Activated CD8-positive, alpha-beta T cell treated with anti-CD3 and anti-CD28 coated beads, Interleukin-2, amount 10 ng/mL, durations not matched to agents 7 days and 5 days (primary cell): ENCODE data around the gene SPG7. TPM values are rescaled to one million over a fixed set of nuclear protein-coding genes. Genes with fewer than 3 reads are reported as not detected.

ENCODE experiments used
- ATAC-seq: fragments of 150-1000 bp; cut with Tn5 transposase; one replicate; pipeline ENCODE4 v1.10.0; 2021; ENCODE audit warnings: moderate library complexity
- CTCF ChIA-PET: fragments of 350-600 bp; sonication (Branson Sonifier 250); formaldehyde crosslinking; loops from one replicate; lab custom pipeline; 2021; ENCODE audit warnings: antibody characterized with exemption; lab: Charles Lee
- POLR2A ChIA-PET: fragments of 350-600 bp; sonication (Branson Sonifier 250); formaldehyde crosslinking; loops from one replicate; lab custom pipeline; 2021; ENCODE audit warnings: antibody characterized with exemption; lab: Charles Lee
- DNase-seq: peaks from one replicate; pipeline ENCODE4 v3.0.0-alpha.2; 2020
- H3K27ac Mint-ChIP-seq: one replicate; pipeline ENCODE4 v1.8.0; 2021; ENCODE audit warnings: mild to moderate bottlenecking, mixed read lengths
- H3K27me3 Mint-ChIP-seq: one replicate; pipeline ENCODE4 v1.8.0; 2021; ENCODE audit warnings: low read depth, mixed read lengths
- H3K36me3 Mint-ChIP-seq: one replicate; pipeline ENCODE4 v1.8.0; 2021; ENCODE audit warnings: low read depth, mixed read lengths
- H3K4me1 Mint-ChIP-seq: one replicate; pipeline ENCODE4 v1.8.0; 2021; ENCODE audit warnings: low read depth, mixed read lengths
- H3K4me3 Mint-ChIP-seq: one replicate; pipeline ENCODE4 v1.8.0; 2021; ENCODE audit warnings: mild to moderate bottlenecking, mixed read lengths
- H3K9me3 Mint-ChIP-seq: one replicate; pipeline ENCODE4 v1.8.0; 2022; ENCODE audit warnings: mixed read lengths; ENCODE audit not compliant: insufficient read depth
- total RNA-seq, 2 experiments: library from RNA; stranded (reverse); gene quantifications; one replicate each; pipeline ENCODE4 v1.2.3, GENCODE V29; 2021

The SPG7 gene
- total RNA-seq, 2 experiments from 2014 or later, result 94.7 to 98.4 TPM

GRCh38 chr16:89599451-89599858, 91.3 kb downstream of the SPG7 start:
- Mint-ChIP-seq H3K4me3 (no peak overlapping the region), H3K27me3 (peaks cover 7% of the 10 kb centered on the region)
- POLR2A ChIA-PET, result interaction anchor here (0.6 kb wide), 1 partner anchor 15 kb away, joined by 3 read pairs; no protein-coding TSS in a partner anchor

GRCh38 chr16:89599902-89600301, 91.7 kb downstream of the SPG7 start:
- Mint-ChIP-seq H3K27me3 (peaks cover 7% of the 10 kb centered on the region), H3K36me3 (no peaks in the 10 kb centered on the region), H3K4me1 (peaks cover 13% of the 10 kb centered on the region), H3K27ac (no peak overlapping the region), H3K9me3 (no peaks in the 10 kb centered on the region), H3K4me3 (no peak overlapping the region)
- ATAC-seq (no peak), DNase-seq (no peak)
- CTCF ChIA-PET, result interaction anchor here (0.7 to 1.4 kb wide), 2 partner anchors 15 to 69 kb away, joined by 3 to 5 read pairs; no protein-coding TSS in a partner anchor
- POLR2A ChIA-PET, result interaction anchor here (0.6 kb wide), 1 partner anchor 16 kb away, joined by 3 read pairs; no protein-coding TSS in a partner anchor

More at GRCh38 chr16:89599451-89599858, 91.3 kb downstream of the SPG7 start:
- Mint-ChIP-seq H3K4me1 (peaks cover 13% of the 10 kb centered on the region), H3K27ac (no peak overlapping the region), H3K9me3 (no peaks in the 10 kb centered on the region), H3K36me3 (no peaks in the 10 kb centered on the region)
- CTCF ChIA-PET, result no interaction called here
- DNase-seq (peak; percentile 55), ATAC-seq (peak; percentile 46)

- DNase-seq (no peak), ATAC-seq (no peak)
- Mint-ChIP-seq H3K27me3 (peaks cover 7% of the 10 kb centered on the region), H3K4me1 (peaks cover 13% of the 10 kb centered on the region), H3K27ac (no peak overlapping the region), H3K4me3 (no peak overlapping the region), H3K9me3 (no peaks in the 10 kb centered on the region), H3K36me3 (no peaks in the 10 kb centered on the region)
- POLR2A ChIA-PET, result no interaction called here
- CTCF ChIA-PET, result interaction anchor here (0.6 to 1.4 kb wide), 3 partner anchors 14 to 68 kb away, joined by 3 to 5 read pairs (median 3); no protein-coding TSS in a partner anchor
Measured at GRCh38 chr16:89600427-89600826, 92.2 kb downstream of the SPG7 start.

GRCh38 chr16:89600956-89601355, 92.8 kb downstream of the SPG7 start:
- no peaks in the 10 kb centered on the region for H3K36me3 Mint-ChIP-seq
- POLR2A ChIA-PET, result interaction anchor here (1.5 kb wide), 1 partner anchor 40 kb away, joined by 4 read pairs; the partner anchor contains the start of gene RPL13
- peaks cover 13% of the 10 kb centered on the region for H3K4me1 Mint-ChIP-seq
- DNase-seq, result no peak
- no peak for ATAC-seq
- H3K27me3 Mint-ChIP-seq, result peaks cover 7% of the 10 kb centered on the region
- CTCF ChIA-PET, result interaction anchor here (0.6 to 1.4 kb wide), 2 partner anchors 14 to 63 kb away, joined by 3 to 5 read pairs; no protein-coding TSS in a partner anchor
- no peaks in the 10 kb centered on the region for H3K9me3 Mint-ChIP-seq
- H3K27ac Mint-ChIP-seq, result no peak overlapping the region
- no peak overlapping the region for H3K4me3 Mint-ChIP-seq

GRCh38 chr16:89601906-89602272, 93.7 kb downstream of the SPG7 start:
- Mint-ChIP-seq H3K27me3 (peaks cover 7% of the 10 kb centered on the region), H3K9me3 (no peaks in the 10 kb centered on the region), H3K27ac (no peak overlapping the region), H3K4me1 (peaks cover 13% of the 10 kb centered on the region), H3K36me3 (no peaks in the 10 kb centered on the region), H3K4me3 (no peak overlapping the region)
- POLR2A ChIA-PET, result interaction anchor here (0.6 to 1.5 kb wide), 3 partner anchors 13 to 41 kb away, joined by 3 to 4 read pairs (median 3); partner anchors contain the start of genes CPNE7 and RPL13
- CTCF ChIA-PET, result no interaction called here
- ATAC-seq, result no peak
- DNase-seq, result no peak

- peak overlapping the region; percentile 25 for H3K27ac Mint-ChIP-seq
- POLR2A ChIA-PET, result interaction anchor here (0.6 to 1.5 kb wide), 3 partner anchors 13 to 41 kb away, joined by 3 to 4 read pairs (median 3); partner anchors contain the start of genes CPNE7 and RPL13
- DNase-seq (peak; percentile 58), ATAC-seq (peak; percentile 73)
- H3K9me3 Mint-ChIP-seq, result no peaks in the 10 kb centered on the region
- peaks cover 13% of the 10 kb centered on the region for H3K4me1 Mint-ChIP-seq
- CTCF ChIA-PET, result no interaction called here
- no peak overlapping the region for H3K4me3 Mint-ChIP-seq
- H3K27me3 Mint-ChIP-seq, result peaks cover 7% of the 10 kb centered on the region
- no peaks in the 10 kb centered on the region for H3K36me3 Mint-ChIP-seq
Measured at GRCh38 chr16:89602273-89602951, 94.2 kb downstream of the SPG7 start.

- DNase-seq (no peak), ATAC-seq (no peak)
- CTCF ChIA-PET, result no interaction called here
- Mint-ChIP-seq H3K27ac (peak overlapping the region; percentile 25), H3K36me3 (no peaks in the 10 kb centered on the region), H3K4me3 (no peak overlapping the region), H3K9me3 (no peaks in the 10 kb centered on the region), H3K27me3 (peaks cover 7% of the 10 kb centered on the region), H3K4me1 (peaks cover 13% of the 10 kb centered on the region)
- POLR2A ChIA-PET, result no interaction called here
Measured at GRCh38 chr16:89602952-89603590, 94.9 kb downstream of the SPG7 start.

- H3K4me1 Mint-ChIP-seq, result peaks cover 10% of the 10 kb centered on the region
- H3K27me3 Mint-ChIP-seq, result peaks cover 7% of the 10 kb centered on the region
- H3K27ac Mint-ChIP-seq, result no peak overlapping the region
- CTCF ChIA-PET, result no interaction called here
- no peak for ATAC-seq
- POLR2A ChIA-PET, result no interaction called here
- no peaks in the 10 kb centered on the region for H3K9me3 Mint-ChIP-seq
- no peak for DNase-seq
- no peak overlapping the region for H3K4me3 Mint-ChIP-seq
- H3K36me3 Mint-ChIP-seq, result no peaks in the 10 kb centered on the region
Measured at GRCh38 chr16:89604764-89605163, 96.6 kb downstream of the SPG7 start.

GRCh38 chr16:89605186-89605970, 97.2 kb downstream of the SPG7 start:
- ATAC-seq, result no peak
- ChIA-PET CTCF (no interaction called here), POLR2A (no interaction called here)
- no peaks in the 10 kb centered on the region for H3K9me3 Mint-ChIP-seq
- no peaks in the 10 kb centered on the region for H3K36me3 Mint-ChIP-seq
- H3K4me1 Mint-ChIP-seq, result peaks cover 10% of the 10 kb centered on the region
- H3K4me3 Mint-ChIP-seq, result no peak overlapping the region
- H3K27ac Mint-ChIP-seq, result no peak overlapping the region
- DNase-seq, result no peak
- H3K27me3 Mint-ChIP-seq, result peaks cover 5% of the 10 kb centered on the region

- ATAC-seq (no peak), DNase-seq (no peak)
- Mint-ChIP-seq H3K4me1 (peaks cover 10% of the 10 kb centered on the region), H3K9me3 (no peaks in the 10 kb centered on the region), H3K27ac (no peak overlapping the region), H3K27me3 (peaks cover 4% of the 10 kb centered on the region), H3K4me3 (no peak overlapping the region), H3K36me3 (no peaks in the 10 kb centered on the region)
- ChIA-PET CTCF (no interaction called here), POLR2A (no interaction called here)
Measured at GRCh38 chr16:89606006-89606405, 97.8 kb downstream of the SPG7 start.
